ENCODE data around the gene NRG2.

- no peak for TF ChIP-seq CTCF (conservative IDR thresholded peaks at IDR 0.05; ENCODE audit: low read depth, low read length)
- no peak for TF ChIP-seq EZH2 (IDR thresholded peaks at IDR 0.05; ENCODE audit: low read length, unreplicated experiment)
Observed at GRCh38 chr5:139812323-139812722, 230.8 kb downstream of the NRG2 start.

All from PC-3 (cell line).